ENCODE results near the gene YTHDF1.

The YTHDF1 gene

GRCh38 chr20:63155266-63156165 is 60.4 kb downstream of the YTHDF1 start:
- no peak for DNase-seq (ENCODE audit: low read depth)

GRCh38 chr20:63154395-63154794 is 61.5 kb downstream of the YTHDF1 start:
- no peak for DNase-seq (ENCODE audit: low read depth)

GRCh38 chr20:63153254-63154221 is 62.4 kb downstream of the YTHDF1 start:
- no peak for DNase-seq (ENCODE audit: low read depth)

GRCh38 chr20:63152322-63153253 is 63.3 kb downstream of the YTHDF1 start:
- no peak for DNase-seq (ENCODE audit: low read depth)

DNA sequence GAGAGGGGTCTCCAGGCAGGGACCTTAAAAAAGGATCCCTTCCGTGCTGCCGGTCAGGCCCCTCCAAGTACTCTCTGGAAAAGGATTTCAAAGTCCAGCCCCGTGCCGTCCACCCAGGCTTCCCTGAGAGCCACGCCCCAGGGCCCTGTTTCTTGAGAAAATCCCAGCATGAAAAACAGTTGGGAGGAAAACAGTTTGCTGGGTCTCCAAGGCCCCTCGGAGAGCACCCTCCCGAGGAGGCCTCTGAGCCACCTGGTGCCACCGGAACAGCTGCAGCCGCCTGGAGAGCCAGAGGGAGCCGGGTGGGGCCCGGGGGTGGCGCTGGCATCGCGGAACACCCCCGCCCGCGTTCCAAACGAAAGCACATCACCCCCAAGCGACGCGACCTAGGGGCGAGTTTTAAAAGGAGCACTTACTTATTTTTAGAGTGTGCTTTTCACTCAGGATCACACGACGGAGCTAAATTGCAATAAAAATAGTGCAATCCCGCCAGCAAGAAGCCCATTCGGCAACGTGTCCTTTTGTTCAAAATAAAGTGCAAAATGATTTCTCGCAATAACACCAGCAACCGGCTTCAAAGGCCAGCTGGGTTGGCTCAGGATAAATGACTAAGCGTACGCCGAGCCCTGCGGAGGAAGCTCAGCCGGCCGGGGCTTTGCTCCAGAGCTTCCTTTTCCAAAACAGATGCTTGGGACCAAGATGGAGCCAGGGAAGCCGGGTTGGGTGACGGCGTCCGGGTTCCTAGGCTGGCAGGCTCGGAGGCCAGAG is 64.2 kb downstream of the YTHDF1 start:
- DNase-seq (ENCODE audit: low read depth): no peak

GRCh38 chr20:63150911-63151531 is 64.9 kb downstream of the YTHDF1 start:
- DNase-seq (ENCODE audit: low read depth): no peak

DNA sequence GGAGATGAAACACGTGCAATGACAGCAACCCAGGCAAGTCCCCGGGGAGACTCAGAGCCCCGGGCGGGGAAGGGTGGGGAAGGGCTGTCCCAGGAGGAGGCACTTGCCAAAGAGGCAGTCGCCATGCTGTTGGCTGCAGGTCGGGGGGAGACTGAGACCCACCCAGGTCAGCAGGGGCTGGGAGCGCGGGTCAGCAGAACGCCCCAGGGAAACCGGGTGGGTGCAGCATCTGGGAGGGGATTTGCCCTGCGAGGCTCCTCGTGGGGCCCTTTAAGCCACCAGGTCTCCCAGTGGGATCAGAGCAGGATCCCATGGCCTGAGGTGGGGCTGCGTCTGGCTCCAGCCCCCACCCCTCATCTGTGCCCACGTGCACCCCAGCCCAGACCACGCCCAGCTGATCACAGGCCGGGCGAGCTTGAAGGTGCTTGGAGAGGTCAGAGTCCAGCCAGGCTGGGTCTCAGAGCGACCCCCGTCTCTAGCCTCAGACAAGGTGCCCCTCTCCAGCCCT is 65.5 kb downstream of the YTHDF1 start:
- no peak for DNase-seq (ENCODE audit: low read depth)

- no peak for DNase-seq (ENCODE audit: low read depth)
Observed at GRCh38 chr20:63149531-63150192, 66.3 kb downstream of the YTHDF1 start.

DNA sequence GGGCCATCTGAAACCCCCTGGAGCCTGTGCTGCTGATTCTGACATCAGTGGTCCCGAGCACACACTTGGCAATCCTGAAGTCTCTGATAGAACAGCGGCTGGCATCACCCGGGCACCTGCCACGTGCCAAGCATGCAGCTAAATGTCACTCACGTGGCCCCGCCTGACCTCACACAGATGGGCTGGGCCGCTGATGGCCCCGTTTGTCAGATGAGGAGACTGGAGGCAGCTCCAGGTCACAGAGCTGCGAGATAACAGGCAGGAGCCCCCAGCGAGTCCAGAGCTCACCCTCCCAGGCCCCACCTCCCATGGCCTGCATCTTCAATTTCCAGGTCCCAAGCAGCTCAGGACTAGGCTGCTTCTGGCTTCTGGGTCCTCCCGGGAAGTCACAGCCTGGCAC is 67.2 kb downstream of the YTHDF1 start:
- no peak for DNase-seq (ENCODE audit: low read depth)

GRCh38 chr20:63147532-63147931 is 68.4 kb downstream of the YTHDF1 start:
- no peak for DNase-seq (ENCODE audit: low read depth)
